GM10248 (cell line): Measurements from ENCODE around the gene NRROS.

Source experiments
- CTCF ChIA-PET: fragments of 300-600 bp; sonication (Branson Sonifier 250); formaldehyde crosslinking; extraction: SDS; loops from one replicate; lab custom pipeline; 2021; ENCODE audit warnings: antibody characterized with exemption; lab: Yijun Ruan, JAX
- POLR2A ChIA-PET: fragments of 350-650 bp; sonication (Branson Sonifier 250); formaldehyde crosslinking; extraction: SDS; loops from one replicate; lab custom pipeline; 2020; ENCODE audit warnings: antibody characterized with exemption; lab: Yijun Ruan, JAX
- DNase-seq: peaks from one replicate; pipeline ENCODE4 v3.0.0; 2012; ENCODE audit errors: extremely low spot score
- CTCF ChIP-seq: IDR thresholded peaks from 2 replicates; pipeline ENCODE4 v1.5.1; 2012; ENCODE audit warnings: mild to moderate bottlenecking, low read depth; ENCODE audit errors: extremely low read depth, missing control alignments, control extremely low read depth

NRROS gene

GRCh38 chr3:196667056-196667825, 27.7 kb downstream of the NRROS start:
- no peak for TF ChIP-seq CTCF
- POLR2A ChIA-PET: no interaction called here
- CTCF ChIA-PET: interaction anchor here (1.0 kb wide), 1 partner anchor 10 kb away, joined by 3 read pairs; no protein-coding TSS in a partner anchor
- DNase-seq: no peak

GRCh38 chr3:196670339-196670738, 30.8 kb downstream of the NRROS start:
- no peak for TF ChIP-seq CTCF
- ChIA-PET CTCF (interaction anchor here (1.8 kb wide), 2 partner anchors 10 to 21 kb away, joined by 4 to 6 read pairs; no protein-coding TSS in a partner anchor), POLR2A (no interaction called here)
- no peak for DNase-seq

GRCh38 chr3:196673632-196674031, 34.1 kb downstream of the NRROS start:
- DNase-seq: no peak
- no peak for TF ChIP-seq CTCF
- CTCF ChIA-PET: interaction anchor here (1.3 kb wide), 1 partner anchor 11 kb away, joined by 7 read pairs; no protein-coding TSS in a partner anchor
- POLR2A ChIA-PET: no interaction called here

- DNase-seq: no peak
- no peak for TF ChIP-seq CTCF
- ChIA-PET POLR2A (interaction anchor here (0.5 to 0.9 kb wide), 2 partner anchors 62 to 262 kb away, joined by 3 to 4 read pairs; no protein-coding TSS in a partner anchor), CTCF (interaction anchor here (0.9 to 1.8 kb wide), 9 partner anchors 8 to 191 kb away, joined by 3 to 24 read pairs (median 3); no protein-coding TSS in a partner anchor)
These were observed 37.9 kb downstream of the NRROS start for GRCh38 chr3:196677353-196677752.

- POLR2A ChIA-PET: interaction anchor here (0.5 kb wide), 1 partner anchor 263 kb away, joined by 3 read pairs; no protein-coding TSS in a partner anchor
- no peak for DNase-seq
- TF ChIP-seq CTCF: no peak
- CTCF ChIA-PET: interaction anchor here (0.9 to 1.8 kb wide), 7 partner anchors 7 to 192 kb away, joined by 3 to 24 read pairs (median 3); no protein-coding TSS in a partner anchor
These were observed 38.4 kb downstream of the NRROS start for GRCh38 chr3:196677931-196678330.

- TF ChIP-seq CTCF: peak; percentile 76
- CTCF ChIA-PET: interaction anchor here (0.6 to 5.0 kb wide), 35 partner anchors 8 to 425 kb away, joined by 3 to 54 read pairs (median 4); partner anchors contain the start of genes CEP19, NRROS and PIGX
- DNase-seq: peak; percentile 82
- POLR2A ChIA-PET: interaction anchor here (0.6 to 0.7 kb wide), 2 partner anchors 28 to 1191 kb away, joined by 3 read pairs; partner anchors contain the start of genes CEP19 and PIGX
These were observed 45.3 kb downstream of the NRROS start for GRCh38 chr3:196684548-196685407.
